ENCODE results near the gene LRRC25. TPM values are rescaled to one million over a fixed set of nuclear protein-coding genes. Genes with fewer than 3 reads are reported as not detected.

LRRC25 gene
- total and polyA plus RNA-seq, 2 donors (not counting 3 experiments of a cell fraction or from before 2014, with no cell fraction given) = not detected

GRCh38 chr19:18388100-18388959, 9.1 kb downstream of the LRRC25 start:
- no peaks in the 10 kb centered on the region for H3K9me3 ChIP-seq (replicated peaks; ENCODE audit: control insufficient read depth, insufficient read depth, low read length)
- ChIA-PET POLR2A (interaction anchor here (0.5 to 3.6 kb wide), 6 partner anchors 16 to 107 kb away, joined by 3 to 87 read pairs (median 4); partner anchors contain the start of gene JUND), CTCF (interaction anchor here (0.5 to 9.4 kb wide), 18 partner anchors 9 to 228 kb away, joined by 3 to 115 read pairs (median 6); partner anchors contain the start of genes JUND, LRRC25, PGPEP1 and SSBP4)
- dilution Hi-C loops (cut with MboI; ENCODE audit: extremely low pct_ligation_motif_present, low sequenced_read_pairs) (no loop called here), intact Hi-C loops (cut with micrococcal nuclease) (loop anchor here (1.0 kb wide), 1 partner anchor 22 kb away; no protein-coding TSS in a partner anchor)
- peaks cover 0 to 9% of the 10 kb centered on the region in 2 experiments for H3K36me3 ChIP-seq (ENCODE audit: control insufficient read depth in 2 of 2, extremely low read depth in 1 of 2, insufficient read depth in 2 of 2, low read length in 2 of 2)
- peaks cover 26% of the 10 kb centered on the region for H3K79me2 ChIP-seq (ENCODE audit: control insufficient read depth, insufficient read depth, low read length)
- peaks cover 21% of the 10 kb centered on the region for H3K4me1 ChIP-seq (ENCODE audit: control insufficient read depth, extremely low read depth, insufficient read depth, low read length)
- no peak overlapping the region for H3K27ac ChIP-seq (ENCODE audit: insufficient read depth, low read depth, low read length)
- peak overlapping the region; percentile 92 for H3K4me2 ChIP-seq (ENCODE audit: insufficient read depth, low read length)
- no TSS peak for BruUV-seq (replicated peaks)
- TF ChIP-seq JUN (IDR thresholded peaks at IDR 0.05; ENCODE audit: borderline replicate concordance, insufficient read depth, insufficient read length, low read depth) = no peak
- TF ChIP-seq POLR2AphosphoS5 (IDR thresholded peaks at IDR 0.05; ENCODE audit: insufficient read depth, low read depth, low read length) = peak; percentile 74
- no peak for TF ChIP-seq MYC (IDR thresholded peaks at IDR 0.05; ENCODE audit: low read depth, low read length)
- TF ChIP-seq, protein P1, sequence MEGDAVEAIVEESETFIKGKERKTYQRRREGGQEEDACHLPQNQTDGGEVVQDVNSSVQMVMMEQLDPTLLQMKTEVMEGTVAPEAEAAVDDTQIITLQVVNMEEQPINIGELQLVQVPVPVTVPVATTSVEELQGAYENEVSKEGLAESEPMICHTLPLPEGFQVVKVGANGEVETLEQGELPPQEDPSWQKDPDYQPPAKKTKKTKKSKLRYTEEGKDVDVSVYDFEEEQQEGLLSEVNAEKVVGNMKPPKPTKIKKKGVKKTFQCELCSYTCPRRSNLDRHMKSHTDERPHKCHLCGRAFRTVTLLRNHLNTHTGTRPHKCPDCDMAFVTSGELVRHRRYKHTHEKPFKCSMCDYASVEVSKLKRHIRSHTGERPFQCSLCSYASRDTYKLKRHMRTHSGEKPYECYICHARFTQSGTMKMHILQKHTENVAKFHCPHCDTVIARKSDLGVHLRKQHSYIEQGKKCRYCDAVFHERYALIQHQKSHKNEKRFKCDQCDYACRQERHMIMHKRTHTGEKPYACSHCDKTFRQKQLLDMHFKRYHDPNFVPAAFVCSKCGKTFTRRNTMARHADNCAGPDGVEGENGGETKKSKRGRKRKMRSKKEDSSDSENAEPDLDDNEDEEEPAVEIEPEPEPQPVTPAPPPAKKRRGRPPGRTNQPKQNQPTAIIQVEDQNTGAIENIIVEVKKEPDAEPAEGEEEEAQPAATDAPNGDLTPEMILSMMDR (IDR thresholded peaks at IDR 0.05; ENCODE audit: extremely low read depth in 1 of 2, insufficient read depth in 1 of 2, low read depth in 1 of 2, low read length in 2 of 2) = peak; percentile 97 to 99
- TF ChIP-seq POLR2A (IDR thresholded peaks at IDR 0.05; ENCODE audit: low read depth, low read length) = peak; percentile 32
- TF ChIP-seq EZH2 (IDR thresholded peaks at IDR 0.05; ENCODE audit: borderline replicate concordance, low read depth, low read length, severe bottlenecking) = no peak
- no peaks in the 10 kb centered on the region for H3K9me1 ChIP-seq (replicated peaks; ENCODE audit: control insufficient read depth, extremely low read depth, insufficient read depth, low read length)
- FAIRE-seq (peak; percentile 52), DNase-seq (ENCODE audit: low read depth, low spot score) (peak; percentile 73)
- no peaks in the 10 kb centered on the region for H3K27me3 ChIP-seq (ENCODE audit: control insufficient read depth in 2 of 2, insufficient read depth in 2 of 2, low read length in 2 of 2)
- H2AFZ ChIP-seq (ENCODE audit: low read depth, low read length) = peak overlapping the region; percentile 4
- H3K9ac ChIP-seq (replicated peaks; ENCODE audit: extremely low read depth, insufficient read depth, low read length) = peak overlapping the region; percentile 91
- no peaks in the 10 kb centered on the region for H4K20me1 ChIP-seq (replicated peaks; ENCODE audit: control insufficient read depth, extremely low read depth, insufficient read depth, low read length)
- H3K4me3 ChIP-seq (replicated peaks in 1 of 3; ENCODE audit: insufficient read depth in 1 of 3, low read depth in 1 of 3, low read length in 3 of 3) = peak overlapping the region; percentile 71 to 97 (median 94)

Measured in endothelial cell of umbilical vein (primary cell).